ENCODE data around the gene AP5M1.

AP5M1 gene

DNA sequence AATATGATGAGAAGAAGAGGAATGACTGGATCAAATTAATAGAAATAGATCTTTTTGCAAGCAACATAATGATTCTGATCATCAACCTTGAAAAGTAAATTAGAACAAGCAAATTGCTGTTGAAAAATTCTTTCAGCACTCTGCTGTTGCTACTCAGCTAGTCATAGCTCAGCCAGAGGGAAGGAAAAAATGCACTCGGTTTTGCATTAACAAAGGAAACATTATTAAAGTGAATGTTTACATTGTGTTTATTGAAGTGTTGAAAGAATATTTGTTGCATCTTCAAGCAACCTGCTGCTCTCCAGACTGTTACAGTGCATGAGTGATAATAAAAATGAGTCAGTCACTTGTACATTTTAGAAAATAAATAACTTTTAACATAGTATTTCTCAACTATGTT lies 26.5 kb downstream of the AP5M1 start:
- ChIA-PET POLR2A (no interaction called here), CTCF (interaction anchor here (0.9 kb wide), 1 partner anchor 21 kb away, joined by 3 read pairs; no protein-coding TSS in a partner anchor)
- TF ChIP-seq, protein P1, sequence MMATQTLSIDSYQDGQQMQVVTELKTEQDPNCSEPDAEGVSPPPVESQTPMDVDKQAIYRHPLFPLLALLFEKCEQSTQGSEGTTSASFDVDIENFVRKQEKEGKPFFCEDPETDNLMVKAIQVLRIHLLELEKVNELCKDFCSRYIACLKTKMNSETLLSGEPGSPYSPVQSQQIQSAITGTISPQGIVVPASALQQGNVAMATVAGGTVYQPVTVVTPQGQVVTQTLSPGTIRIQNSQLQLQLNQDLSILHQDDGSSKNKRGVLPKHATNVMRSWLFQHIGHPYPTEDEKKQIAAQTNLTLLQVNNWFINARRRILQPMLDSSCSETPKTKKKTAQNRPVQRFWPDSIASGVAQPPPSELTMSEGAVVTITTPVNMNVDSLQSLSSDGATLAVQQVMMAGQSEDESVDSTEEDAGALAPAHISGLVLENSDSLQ (IDR thresholded peaks at IDR 0.05) = no peak
- TF ChIP-seq ELF4 (IDR thresholded peaks at IDR 0.05) = no peak
- TF ChIP-seq LEF1 (IDR thresholded peaks at IDR 0.05; ENCODE audit: borderline replicate concordance) = no peak
- no peak for TF ChIP-seq FOXA1 (IDR thresholded peaks at IDR 0.05)
- no peak for TF ChIP-seq FOXM1 (IDR thresholded peaks at IDR 0.05; ENCODE audit: borderline replicate concordance)
- TF ChIP-seq SUZ12 (IDR thresholded peaks at IDR 0.05) = no peak
- TF ChIP-seq FOXK2 (IDR thresholded peaks at IDR 0.05) = no peak
- TF ChIP-seq BHLHE40 (IDR thresholded peaks at IDR 0.05; ENCODE audit: borderline replicate concordance) = no peak
- no peak for TF ChIP-seq TARDBP (IDR thresholded peaks at IDR 0.05)
- TF ChIP-seq NFRKB (IDR thresholded peaks at IDR 0.05) = no peak
- no peak for TF ChIP-seq ARNT (IDR thresholded peaks at IDR 0.05)
- TF ChIP-seq ZNF384 (IDR thresholded peaks at IDR 0.05) = no peak
- no peak for TF ChIP-seq CTBP1 (IDR thresholded peaks at IDR 0.05; ENCODE audit: borderline replicate concordance)
- TF ChIP-seq L3MBTL2 (conservative IDR thresholded peaks at IDR 0.05) = no peak
- TF ChIP-seq HDGF (IDR thresholded peaks at IDR 0.05; ENCODE audit: borderline replicate concordance) = no peak
- no peak for TF ChIP-seq SP1 (IDR thresholded peaks at IDR 0.05)
- no peak for DNase-seq (ENCODE audit: extremely low spot score)

GRCh38 chr14:57297852-57298251 lies 29.1 kb downstream of the AP5M1 start:
- CTCF ChIA-PET = no interaction called here
- no peak for DNase-seq (ENCODE audit: extremely low spot score)
- POLR2A ChIA-PET = no interaction called here
- TF ChIP-seq LEF1 (IDR thresholded peaks at IDR 0.05; ENCODE audit: borderline replicate concordance) (no peak), SUZ12 (IDR thresholded peaks at IDR 0.05) (no peak), NFRKB (IDR thresholded peaks at IDR 0.05) (no peak)

GRCh38 chr14:57299511-57299910 lies 30.7 kb downstream of the AP5M1 start:
- no peak for DNase-seq (ENCODE audit: extremely low spot score)
- ChIA-PET POLR2A (interaction anchor here (1.2 kb wide), 1 partner anchor 30 kb away, joined by 3 read pairs; no protein-coding TSS in a partner anchor), CTCF (no interaction called here)
- TF ChIP-seq ARNT (IDR thresholded peaks at IDR 0.05) = no peak
- TF ChIP-seq NFRKB (IDR thresholded peaks at IDR 0.05) = no peak
- no peak for TF ChIP-seq FOXA1 (IDR thresholded peaks at IDR 0.05)
- TF ChIP-seq SUZ12 (IDR thresholded peaks at IDR 0.05) = no peak

DNA sequence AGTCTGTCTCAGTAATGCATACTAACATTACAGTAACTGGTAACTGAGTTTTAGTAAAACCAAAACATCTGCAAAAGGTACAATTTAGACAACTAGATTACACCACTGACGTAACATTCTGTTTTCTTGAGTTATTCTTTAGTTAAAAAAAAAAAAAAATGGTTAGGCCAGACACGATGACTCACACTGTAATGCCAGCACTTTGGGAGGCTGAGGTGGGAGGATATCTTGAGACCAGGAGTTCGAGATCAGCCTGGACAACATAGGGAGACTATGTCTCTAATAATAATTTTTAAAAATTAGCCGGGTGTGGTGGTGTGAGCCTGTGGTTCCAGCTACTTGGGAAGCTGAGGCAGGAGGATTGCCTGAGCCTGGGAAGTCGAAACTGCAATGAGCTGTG lies 34.1 kb downstream of the AP5M1 start:
- no peak for TF ChIP-seq ELF4 (IDR thresholded peaks at IDR 0.05)
- TF ChIP-seq TARDBP (IDR thresholded peaks at IDR 0.05) = no peak
- TF ChIP-seq, protein P1 (IDR thresholded peaks at IDR 0.05) = no peak
- TF ChIP-seq FOXM1 (IDR thresholded peaks at IDR 0.05; ENCODE audit: borderline replicate concordance) = no peak
- no peak for TF ChIP-seq NFRKB (IDR thresholded peaks at IDR 0.05)
- no peak for TF ChIP-seq SP1 (IDR thresholded peaks at IDR 0.05)
- TF ChIP-seq HDGF (IDR thresholded peaks at IDR 0.05; ENCODE audit: borderline replicate concordance) = no peak
- no peak for TF ChIP-seq CTBP1 (IDR thresholded peaks at IDR 0.05; ENCODE audit: borderline replicate concordance)
- TF ChIP-seq L3MBTL2 (conservative IDR thresholded peaks at IDR 0.05) = no peak
- TF ChIP-seq ARNT (IDR thresholded peaks at IDR 0.05) = no peak
- ChIA-PET POLR2A (no interaction called here), CTCF (no interaction called here)
- no peak for DNase-seq (ENCODE audit: extremely low spot score)

DNA sequence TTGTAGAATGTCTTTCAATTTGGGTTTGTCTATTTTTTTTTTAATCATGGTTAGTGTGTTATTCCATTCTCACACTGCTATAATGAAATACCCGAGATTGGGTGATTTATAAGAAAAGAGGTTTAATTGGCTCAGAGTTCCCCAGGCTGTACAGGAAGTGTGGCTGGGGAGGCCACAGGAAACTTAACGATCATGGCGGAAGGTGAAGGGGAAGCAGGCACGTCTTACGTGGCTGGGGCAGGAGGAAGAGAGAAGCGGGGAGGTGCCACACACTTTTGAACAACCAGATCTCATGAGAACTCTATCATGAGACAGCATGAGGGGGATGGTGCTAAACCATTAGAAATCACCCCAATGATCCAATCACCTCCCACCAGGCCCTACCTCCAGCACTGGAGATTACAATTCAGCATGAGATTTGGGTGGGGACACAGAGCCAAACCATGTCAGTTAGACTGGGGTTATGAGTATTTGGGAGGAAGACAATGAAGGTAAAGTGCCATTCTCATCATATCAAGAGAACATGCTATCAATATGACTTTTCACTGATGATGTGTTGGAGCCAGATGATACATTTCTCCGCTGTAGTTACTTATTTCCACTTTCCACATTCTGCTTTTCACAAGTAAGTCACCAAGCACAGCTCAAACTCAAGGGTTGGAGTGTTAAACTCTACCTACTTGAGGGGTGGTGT lies 45.8 kb downstream of the AP5M1 start:
- no peak for DNase-seq (ENCODE audit: extremely low spot score)
- ChIA-PET POLR2A (interaction anchor here (1.1 kb wide), 1 partner anchor 46 kb away, joined by 5 read pairs; the partner anchor contains the start of genes AP5M1 and EXOC5), CTCF (interaction anchor here (0.6 to 1.4 kb wide), 2 partner anchors 823 to 832 kb away, joined by 3 to 7 read pairs; no protein-coding TSS in a partner anchor)
- no peak for TF ChIP-seq FOXA1 (IDR thresholded peaks at IDR 0.05)
- TF ChIP-seq, protein P1 (IDR thresholded peaks at IDR 0.05) = no peak
- TF ChIP-seq SUZ12 (IDR thresholded peaks at IDR 0.05) = no peak
- TF ChIP-seq L3MBTL2 (conservative IDR thresholded peaks at IDR 0.05) = no peak
- no peak for TF ChIP-seq BHLHE40 (IDR thresholded peaks at IDR 0.05; ENCODE audit: borderline replicate concordance)
- TF ChIP-seq ELF4 (IDR thresholded peaks at IDR 0.05) = no peak
- TF ChIP-seq FOXK2 (IDR thresholded peaks at IDR 0.05) = no peak
- no peak for TF ChIP-seq LEF1 (IDR thresholded peaks at IDR 0.05; ENCODE audit: borderline replicate concordance)
- no peak for TF ChIP-seq FOXM1 (IDR thresholded peaks at IDR 0.05; ENCODE audit: borderline replicate concordance)
- TF ChIP-seq HDGF (IDR thresholded peaks at IDR 0.05; ENCODE audit: borderline replicate concordance) = no peak
- TF ChIP-seq NFRKB (IDR thresholded peaks at IDR 0.05) = no peak
- TF ChIP-seq TARDBP (IDR thresholded peaks at IDR 0.05) = no peak
- no peak for TF ChIP-seq ARNT (IDR thresholded peaks at IDR 0.05)
- TF ChIP-seq ZNF384 (IDR thresholded peaks at IDR 0.05) = no peak
- no peak for TF ChIP-seq CTBP1 (IDR thresholded peaks at IDR 0.05; ENCODE audit: borderline replicate concordance)
- no peak for TF ChIP-seq SP1 (IDR thresholded peaks at IDR 0.05)

DNA sequence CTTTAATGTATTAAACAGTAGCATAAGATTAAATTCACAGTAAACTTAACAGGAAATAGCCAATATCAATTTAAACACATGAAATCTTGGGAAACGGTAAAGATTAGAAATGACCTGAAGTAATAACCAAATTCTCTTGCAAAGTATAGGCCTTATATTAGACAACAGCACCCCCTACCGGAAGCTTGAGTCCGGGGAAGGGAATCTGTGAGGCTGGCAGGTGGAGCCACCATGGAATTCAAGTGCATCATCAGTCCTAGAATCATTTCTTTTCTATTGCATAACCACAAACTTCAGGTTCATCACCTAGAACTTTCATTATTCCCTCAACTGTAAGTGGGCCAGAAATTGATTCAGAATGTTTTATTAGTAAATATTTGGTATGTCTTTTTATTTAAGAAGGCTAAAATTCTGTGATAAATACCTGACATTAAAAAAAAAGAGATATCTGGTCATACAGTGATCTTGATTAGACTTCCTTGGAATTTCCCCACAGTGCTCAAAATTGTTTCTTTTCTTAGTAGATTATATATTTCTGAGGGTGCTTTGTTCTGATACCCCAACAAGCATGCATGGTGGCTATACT lies 48.6 kb downstream of the AP5M1 start:
- TF ChIP-seq ELF4 (IDR thresholded peaks at IDR 0.05) = no peak
- no peak for TF ChIP-seq HDGF (IDR thresholded peaks at IDR 0.05; ENCODE audit: borderline replicate concordance)
- no peak for TF ChIP-seq ARNT (IDR thresholded peaks at IDR 0.05)
- TF ChIP-seq, protein P1 (IDR thresholded peaks at IDR 0.05) = no peak
- TF ChIP-seq CTBP1 (IDR thresholded peaks at IDR 0.05; ENCODE audit: borderline replicate concordance) = no peak
- no peak for TF ChIP-seq FOXM1 (IDR thresholded peaks at IDR 0.05; ENCODE audit: borderline replicate concordance)
- TF ChIP-seq TARDBP (IDR thresholded peaks at IDR 0.05) = no peak
- no peak for TF ChIP-seq L3MBTL2 (conservative IDR thresholded peaks at IDR 0.05)
- no peak for TF ChIP-seq BHLHE40 (IDR thresholded peaks at IDR 0.05; ENCODE audit: borderline replicate concordance)
- TF ChIP-seq NFRKB (IDR thresholded peaks at IDR 0.05) = no peak
- DNase-seq (ENCODE audit: extremely low spot score) = peak; percentile 63
- CTCF ChIA-PET = interaction anchor here (1.1 kb wide), 1 partner anchor 42 kb away, joined by 4 read pairs; no protein-coding TSS in a partner anchor
- POLR2A ChIA-PET = no interaction called here

Measured in HEK293T (cell line).